Subcutaneous abdominal adipose tissue (tissue), 5 donors: Measurements from ENCODE around the gene UMODL1.

Experiments used
- H3K27ac ChIP-seq: one replicate; pipeline ENCODE4 v1.7.0; 2013; ENCODE audit warnings: low read depth, mild to moderate bottlenecking, inconsistent platforms, low read length, moderate library complexity
- H3K27me3 ChIP-seq, 5 donors: one replicate each; pipeline ENCODE4 v1.7.0; 2013; ENCODE audit warnings: low read length in 5 of 5, inconsistent platforms in 1 of 5; ENCODE audit not compliant: control insufficient read depth in 5 of 5, insufficient read depth in 4 of 5
- H3K36me3 ChIP-seq, 5 donors: one replicate each; pipeline ENCODE4 v1.7.0; 2013; ENCODE audit warnings: low read length in 5 of 5; ENCODE audit not compliant: control insufficient read depth in 5 of 5, insufficient read depth in 5 of 5
- H3K4me1 ChIP-seq, 5 donors: one replicate each; pipeline ENCODE4 v1.7.0; 2013; ENCODE audit warnings: low read length in 5 of 5, mild to moderate bottlenecking in 3 of 5, moderate library complexity in 1 of 5; ENCODE audit not compliant: control insufficient read depth in 5 of 5, insufficient read depth in 5 of 5
- H3K4me3 ChIP-seq, 5 donors: one replicate each; pipeline ENCODE4 v1.7.0; 2013; ENCODE audit warnings: low read length in 5 of 5, low read depth in 1 of 5
- H3K9ac ChIP-seq, 5 donors: one replicate each; pipeline ENCODE4 v1.7.0; 2013; ENCODE audit warnings: low read length in 5 of 5, mild to moderate bottlenecking in 4 of 5, moderate library complexity in 3 of 5
- H3K9me3 ChIP-seq, 5 donors: one replicate each; pipeline ENCODE4 v1.7.0; 2013; ENCODE audit warnings: low read length in 5 of 5; ENCODE audit not compliant: control insufficient read depth in 5 of 5
- donor health status: healthy.
- donor health status: healthy.
- donor health status: healthy.
- donor health status: healthy.
- donor health status: healthy.

Gene UMODL1

GRCh38 chr21:42028766-42029425 is 42.2 kb upstream of the UMODL1 start:
- Histone ChIP-seq H3K4me1 (no peaks in the 10 kb centered on the region), H3K27me3 (peaks cover 0 to 6% (median 4%) of the 10 kb centered on the region in 5 donors), H3K9ac (no peak overlapping the region), H3K9me3 (no peaks in the 10 kb centered on the region), H3K4me3 (no peak overlapping the region), H3K36me3 (no peaks in the 10 kb centered on the region), H3K27ac (no peak overlapping the region)

- Histone ChIP-seq H3K9ac (no peak overlapping the region), H3K4me3 (no peak overlapping the region), H3K36me3 (no peaks in the 10 kb centered on the region), H3K9me3 (no peaks in the 10 kb centered on the region), H3K27ac (no peak overlapping the region), H3K4me1 (no peaks in the 10 kb centered on the region), H3K27me3 (peaks cover 0 to 6% (median 4%) of the 10 kb centered on the region in 5 donors)
Observed at GRCh38 chr21:42030311-42030710, 40.8 kb upstream of the UMODL1 start.

GRCh38 chr21:42031241-42031640 is 39.9 kb upstream of the UMODL1 start:
- peaks cover 0 to 4% (median 0%) of the 10 kb centered on the region in 5 donors for H3K27me3 ChIP-seq
- H3K9me3 ChIP-seq, result no peaks in the 10 kb centered on the region
- no peaks in the 10 kb centered on the region for H3K36me3 ChIP-seq
- H3K27ac ChIP-seq, result no peak overlapping the region
- H3K9ac ChIP-seq, result no peak overlapping the region
- H3K4me3 ChIP-seq, result no peak overlapping the region
- H3K4me1 ChIP-seq, result no peaks in the 10 kb centered on the region

- Histone ChIP-seq H3K9me3 (no peaks in the 10 kb centered on the region), H3K4me3 (no peak overlapping the region), H3K9ac (no peak overlapping the region), H3K27ac (no peak overlapping the region), H3K27me3 (peaks cover 0 to 4% (median 0%) of the 10 kb centered on the region in 5 donors), H3K4me1 (no peaks in the 10 kb centered on the region), H3K36me3 (no peaks in the 10 kb centered on the region)
Observed at GRCh38 chr21:42031816-42032215, 39.3 kb upstream of the UMODL1 start.

GRCh38 chr21:42032266-42032665 is 38.9 kb upstream of the UMODL1 start:
- Histone ChIP-seq H3K4me1 (no peaks in the 10 kb centered on the region), H3K4me3 (no peak overlapping the region), H3K9me3 (no peaks in the 10 kb centered on the region), H3K36me3 (no peaks in the 10 kb centered on the region), H3K27ac (no peak overlapping the region), H3K27me3 (peaks cover 0 to 4% (median 0%) of the 10 kb centered on the region in 5 donors), H3K9ac (no peak overlapping the region)

- Histone ChIP-seq H3K4me1 (no peaks in the 10 kb centered on the region), H3K9ac (no peak overlapping the region), H3K4me3 (no peak overlapping the region), H3K27ac (no peak overlapping the region), H3K36me3 (no peaks in the 10 kb centered on the region), H3K27me3 (peaks cover 0 to 4% (median 0%) of the 10 kb centered on the region in 5 donors), H3K9me3 (no peaks in the 10 kb centered on the region)
Observed at GRCh38 chr21:42032968-42033367, 38.1 kb upstream of the UMODL1 start.

GRCh38 chr21:42036313-42036712 is 34.8 kb upstream of the UMODL1 start:
- Histone ChIP-seq H3K4me3 (no peak overlapping the region), H3K27me3 (peaks cover 0 to 4% (median 0%) of the 10 kb centered on the region in 5 donors), H3K36me3 (no peaks in the 10 kb centered on the region), H3K9me3 (peaks cover 0 to 4% (median 0%) of the 10 kb centered on the region in 5 donors), H3K27ac (no peak overlapping the region), H3K9ac (no peak overlapping the region), H3K4me1 (peaks cover 0 to 11% (median 10%) of the 10 kb centered on the region in 5 donors)

- H3K4me1 ChIP-seq, result peaks cover 0 to 11% (median 10%) of the 10 kb centered on the region in 5 donors
- H3K9ac ChIP-seq, result no peak overlapping the region
- H3K27ac ChIP-seq, result no peak overlapping the region
- H3K36me3 ChIP-seq, result no peaks in the 10 kb centered on the region
- H3K9me3 ChIP-seq, result peaks cover 0 to 4% (median 0%) of the 10 kb centered on the region in 5 donors
- no peak overlapping the region for H3K4me3 ChIP-seq
- peaks cover 0 to 4% (median 0%) of the 10 kb centered on the region in 5 donors for H3K27me3 ChIP-seq
Observed at GRCh38 chr21:42037516-42037915, 33.6 kb upstream of the UMODL1 start.

GRCh38 chr21:42037943-42038342 is 33.2 kb upstream of the UMODL1 start:
- Histone ChIP-seq H3K27ac (no peak overlapping the region), H3K9me3 (peaks cover 0 to 4% (median 0%) of the 10 kb centered on the region in 5 donors), H3K9ac (no peak overlapping the region), H3K4me3 (no peak overlapping the region), H3K36me3 (no peaks in the 10 kb centered on the region), H3K27me3 (peaks cover 0 to 4% (median 0%) of the 10 kb centered on the region in 5 donors), H3K4me1 (peaks cover 0 to 11% (median 10%) of the 10 kb centered on the region in 5 donors)

- Histone ChIP-seq H3K4me3 (no peak overlapping the region), H3K36me3 (no peaks in the 10 kb centered on the region), H3K9me3 (peaks cover 0 to 4% (median 0%) of the 10 kb centered on the region in 5 donors), H3K27me3 (no peaks in the 10 kb centered on the region), H3K27ac (no peak overlapping the region), H3K9ac (no peak overlapping the region), H3K4me1 (peaks cover 0 to 11% (median 10%) of the 10 kb centered on the region in 5 donors)
Observed at GRCh38 chr21:42038393-42038792, 32.7 kb upstream of the UMODL1 start.
